IMR-90 (cell line): ENCODE measurements around the gene ANKRD33B. TPM values are rescaled to one million over a fixed set of nuclear protein-coding genes. Genes with fewer than 3 reads are reported as not detected.

Source experiments
- ATAC-seq: fragments of 200-7000 bp; cut with Tn5 transposase; 2 replicates; pipeline ENCODE4 v1.9.1; 2020; ENCODE audit warnings: low read depth, mild to moderate bottlenecking, moderate library complexity
- BruUV-seq: library from RNA; stranded (reverse); fragments of 400-500 nt; replicated peaks from 2 replicates; lab custom pipeline; 2021; lab: Mats Ljungman, UMichigan
- CTCF ChIA-PET: fragments of 300-600 bp; formaldehyde crosslinking; extraction: SDS; loops from one replicate; lab custom pipeline; 2021; ENCODE audit warnings: antibody characterized with exemption; lab: Yijun Ruan, JAX
- POLR2A ChIA-PET: fragments of 300-600 bp; sonication (Branson Sonifier 250); formaldehyde crosslinking; loops from one replicate; lab custom pipeline; 2022; ENCODE audit warnings: antibody characterized with exemption; ENCODE audit not compliant: unreplicated experiment; lab: Charles Lee
- DNase-seq: peaks from one replicate; pipeline ENCODE4 v3.0.0; 2013
- H2AFZ ChIP-seq: replicated peaks from 2 replicates; pipeline ENCODE3; 2013; ENCODE audit warnings: low read length, mild to moderate bottlenecking; ENCODE audit not compliant: poor library complexity
- H2AK5ac ChIP-seq: 2 replicates; pipeline ENCODE4 v1.6.1; 2013; ENCODE audit warnings: low read depth, low read length, inconsistent platforms
- H2AK9ac ChIP-seq: replicated peaks from 2 replicates; pipeline ENCODE3; 2013; ENCODE audit warnings: mild to moderate bottlenecking, low read depth, low read length, moderate library complexity; ENCODE audit not compliant: poor library complexity
- H2BK120ac ChIP-seq: 2 replicates; pipeline ENCODE4 v1.6.1; 2013; ENCODE audit warnings: low read depth, low read length, inconsistent platforms
- H2BK15ac ChIP-seq: 3 replicates; pipeline ENCODE4 v1.6.1; 2013; ENCODE audit warnings: low read depth, low read length, inconsistent platforms
- H2BK20ac ChIP-seq: 2 replicates; pipeline ENCODE4 v1.6.1; 2013; ENCODE audit warnings: low read depth, mild to moderate bottlenecking, inconsistent platforms, low read length, moderate library complexity
- H2BK5ac ChIP-seq: 2 replicates; pipeline ENCODE4 v1.6.1; 2013; ENCODE audit warnings: mild to moderate bottlenecking, low read depth, low read length, inconsistent platforms; ENCODE audit not compliant: poor library complexity, severe bottlenecking
- H3K14ac ChIP-seq: replicated peaks from 2 replicates; pipeline ENCODE4 v1.6.1; 2013; ENCODE audit warnings: low read depth, low read length, inconsistent platforms
- H3K18ac ChIP-seq: 2 replicates; pipeline ENCODE4 v1.6.1; 2013; ENCODE audit warnings: low read depth, low read length, control low read depth
- H3K23ac ChIP-seq: 2 replicates; pipeline ENCODE4 v1.6.1; 2013; ENCODE audit warnings: low read depth, low read length, inconsistent platforms
- H3K27ac ChIP-seq: 2 replicates; pipeline ENCODE4 v1.5.1; 2013; ENCODE audit warnings: mild to moderate bottlenecking, control low read depth, low read length; ENCODE audit not compliant: insufficient read depth
- H3K27me3 ChIP-seq: 2 replicates; pipeline ENCODE4 v1.6.1; 2013; ENCODE audit warnings: low read length; ENCODE audit not compliant: control insufficient read depth, insufficient read depth
- H3K36me3 ChIP-seq: 2 replicates; pipeline ENCODE4 v1.6.1; 2013; ENCODE audit warnings: low read length, mixed read lengths; ENCODE audit not compliant: control insufficient read depth, insufficient read depth
- H3K4ac ChIP-seq: 2 replicates; pipeline ENCODE4 v1.6.1; 2013; ENCODE audit warnings: low read depth, low read length, inconsistent platforms
- H3K4me1 ChIP-seq: 2 replicates; pipeline ENCODE4 v1.6.1; 2013; ENCODE audit warnings: low read length, mixed read lengths; ENCODE audit not compliant: control insufficient read depth, insufficient read depth
- H3K4me2 ChIP-seq: 2 replicates; pipeline ENCODE4 v1.6.1; 2013; ENCODE audit warnings: low read depth, mild to moderate bottlenecking, control low read depth, low read length, moderate library complexity
- H3K4me3 ChIP-seq: 2 replicates; pipeline ENCODE4 v1.5.1; 2013; ENCODE audit warnings: low read depth, mild to moderate bottlenecking, control low read depth, low read length, moderate library complexity; ENCODE audit not compliant: insufficient read depth
- H3K56ac ChIP-seq: 2 replicates; pipeline ENCODE4 v1.6.1; 2013; ENCODE audit warnings: low read length, inconsistent platforms; ENCODE audit not compliant: insufficient read depth; ENCODE audit errors: extremely low read depth
- H3K79me1 ChIP-seq, 2 experiments: 2 replicates each; pipeline ENCODE4 v1.6.1; 2013; ENCODE audit warnings: low read length in 2 of 2, inconsistent platforms in 1 of 2, low read depth in 1 of 2
- H3K9ac ChIP-seq: 2 replicates; pipeline ENCODE4 v1.6.1; 2013; ENCODE audit warnings: low read depth, low read length, control low read depth
- H3K9me1 ChIP-seq: 2 replicates; pipeline ENCODE4 v1.6.1; 2013; ENCODE audit warnings: low read length, inconsistent platforms; ENCODE audit not compliant: insufficient read depth
- H3K9me3 ChIP-seq: 2 replicates; pipeline ENCODE4 v1.6.1; 2013; ENCODE audit warnings: low read length; ENCODE audit not compliant: control insufficient read depth, insufficient read depth
- H4K20me1 ChIP-seq: 2 replicates; pipeline ENCODE4 v1.6.1; 2013; ENCODE audit warnings: low read length, inconsistent platforms; ENCODE audit not compliant: insufficient read depth
- H4K5ac ChIP-seq: 2 replicates; pipeline ENCODE4 v1.6.1; 2013; ENCODE audit warnings: mild to moderate bottlenecking, low read depth, low read length, control low read depth
- H4K8ac ChIP-seq, 2 experiments: 2 replicates each; pipeline ENCODE4 v1.6.1; 2013; ENCODE audit warnings: low read depth in 2 of 2, low read length in 2 of 2, control low read depth in 1 of 2, inconsistent platforms in 1 of 2
- H4K91ac ChIP-seq: 2 replicates; pipeline ENCODE4 v1.6.1; 2013; ENCODE audit warnings: low read depth, low read length, inconsistent platforms; ENCODE audit not compliant: insufficient read depth
- BHLHE40 ChIP-seq: fragments of 150-350 bp; IDR thresholded peaks from 2 replicates; pipeline ENCODE4 v1.6.1; 2016; ENCODE audit warnings: mild to moderate bottlenecking, low read depth, low read length
- CHD1 ChIP-seq: IDR thresholded peaks from 2 replicates; pipeline ENCODE4 v1.6.1; 2012; ENCODE audit warnings: low read depth, low read length, improper control_type of control experiment
- MAZ ChIP-seq: IDR thresholded peaks from 2 replicates; pipeline ENCODE4 v1.6.1; 2012; ENCODE audit warnings: low read depth, mild to moderate bottlenecking, low read length, improper control_type of control experiment, moderate library complexity, borderline replicate concordance
- MXI1 ChIP-seq: IDR thresholded peaks from 2 replicates; pipeline ENCODE4 v1.6.1; 2012; ENCODE audit warnings: low read depth, mild to moderate bottlenecking, low read length, moderate library complexity, borderline replicate concordance
- NFE2L2 ChIP-seq: fragments of 150-350 bp; IDR thresholded peaks from 2 replicates; pipeline ENCODE4 v1.6.1; 2016; ENCODE audit warnings: low read depth, mild to moderate bottlenecking, low read length
- RAD21 ChIP-seq: IDR thresholded peaks from 2 replicates; pipeline ENCODE4 v1.6.1; 2012; ENCODE audit warnings: low read length, improper control_type of control experiment
- RCOR1 ChIP-seq: IDR thresholded peaks from 2 replicates; pipeline ENCODE4 v1.6.1; 2012; ENCODE audit warnings: mild to moderate bottlenecking, low read length, improper control_type of control experiment; ENCODE audit not compliant: insufficient replicate concordance
- WGBS, 2 experiments: methylation state at CpG; one replicate each; pipeline versions ENCODE4 v1.1.5 to v1.1.7; 2013; ENCODE audit warnings: missing lambda C conversion rate in 2 of 2; ENCODE audit not compliant: insufficient read length in 1 of 2; ENCODE audit errors: extremely low coverage in 2 of 2; 5-methylcytosine and 5-hydroxymethylcytosine counted together
- dilution Hi-C: fragments of 300-500 bp; cut with HindIII; formaldehyde crosslinking; loops from one replicate; pipeline ENCODE4 v1.14.3; 2018; ENCODE audit warnings: low sequenced_read_pairs; ENCODE audit not compliant: unreplicated experiment
- in situ Hi-C: fragments of 300-500 bp; cut with MboI; formaldehyde crosslinking; loops from 3 replicates; pipeline ENCODE4 v1.14.3; 2019; ENCODE audit warnings: low sequenced_read_pairs, inconsistent platforms, mixed read lengths
- intact Hi-C: fragments of 100-400 bp; cut with micrococcal nuclease; formaldehyde crosslinking; loops from 2 replicates; pipeline ENCODE4 v1.10.0; 2022
- polyA plus RNA-seq, 3 experiments: library from polyadenylated mRNA; depleted of rRNA; stranded (reverse); fragments of >200 nt; gene quantifications; 2 replicates each; pipeline ENCODE4 v1.2.3, GENCODE V29; 2012; ENCODE audit warnings: low replicate concordance in 1 of 3
- total RNA-seq: library from RNA; depleted of rRNA; stranded (reverse); fragments of >200 nt; gene quantifications from 2 replicates; pipeline ENCODE4 v1.2.3, GENCODE V29; 2012

Gene ANKRD33B
- total and polyA plus RNA-seq, 2 of the 4 experiments (the other 2 are of a cell fraction) = 2.5 to 3.3 TPM

DNA sequence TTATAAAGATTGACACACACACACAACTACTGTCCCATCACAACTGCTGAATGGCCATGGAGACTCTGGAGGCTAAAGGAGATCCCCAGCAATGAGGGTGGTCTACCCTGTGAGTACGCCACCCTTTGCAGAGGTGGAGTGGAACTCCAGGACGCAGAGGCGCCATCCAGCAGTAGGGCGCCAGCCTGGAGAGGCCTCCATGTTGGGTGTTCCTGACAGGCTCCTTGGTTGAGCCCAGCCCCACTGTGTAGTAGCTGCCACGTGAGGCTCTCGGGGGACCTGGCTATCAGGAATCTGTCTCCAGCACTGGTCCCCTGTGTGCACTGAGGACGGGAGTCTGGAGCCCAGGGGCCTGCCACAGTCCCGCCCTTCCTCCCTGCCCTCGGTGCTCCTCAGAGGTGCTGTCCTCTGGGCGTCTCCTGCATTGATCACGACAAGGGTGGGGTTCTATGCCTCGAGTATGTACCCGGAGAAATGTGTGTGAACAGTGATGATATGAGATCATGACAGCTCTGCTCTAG is 124.8 kb downstream of the ANKRD33B start:
- no peak overlapping the region for H2BK20ac ChIP-seq

More for the DNA sequence above, 124.8 kb downstream of the ANKRD33B start:
- dilution Hi-C loops (no loop called here), in situ Hi-C loops (no loop called here), intact Hi-C loops (no loop called here)
- Histone ChIP-seq H3K4me1 (peaks cover 26% of the 10 kb centered on the region), H3K4me2 (no peak overlapping the region), H4K91ac (peak overlapping the region; percentile 6; the same call in 1 of the 2 replicates), H3K79me1 (peaks cover 60 to 86% of the 10 kb centered on the region in 2 experiments), H2AK9ac (no peak overlapping the region), H4K8ac (no peak overlapping the region), H2BK5ac (no peak overlapping the region), H2AFZ (no peak overlapping the region), H3K56ac (no peak overlapping the region), H3K14ac (peak overlapping the region; percentile 52; the same call in 1 of the 2 replicates), H3K27me3 (no peaks in the 10 kb centered on the region), H3K36me3 (peaks cover 14% of the 10 kb centered on the region), H4K20me1 (peaks cover 18% of the 10 kb centered on the region), H3K4me3 (no peak overlapping the region), H3K4ac (peak overlapping the region; percentile 70; the same call in 1 of the 2 replicates), H3K18ac (no peak overlapping the region), H2BK120ac (no peak overlapping the region; the same call in 1 of the 2 replicates), H3K27ac (no peak overlapping the region), H3K9me3 (no peaks in the 10 kb centered on the region), H3K9ac (no peak overlapping the region), H3K9me1 (peaks cover 32% of the 10 kb centered on the region), H3K23ac (no peak overlapping the region), H2AK5ac (peak overlapping the region; percentile 75; the same call in 1 of the 2 replicates), H4K5ac (no peak overlapping the region), H2BK15ac (no peak overlapping the region)
- ATAC-seq = no peak
- no TSS peak for BruUV-seq
- TF ChIP-seq BHLHE40 (no peak), MAZ (no peak), RAD21 (no peak), RCOR1 (no peak), NFE2L2 (no peak), CHD1 (no peak), MXI1 (no peak)
- ChIA-PET POLR2A (no interaction called here), CTCF (interaction anchor here (0.9 kb wide), 1 partner anchor 238 kb away, joined by 3 read pairs; no protein-coding TSS in a partner anchor)
- 100% methylated on average over 8 of the region's 13 CpGs; no CpG with 5 or more reads in 1 of the 2 experiments for WGBS, 2 experiments
- DNase-seq = no peak
